Upper lobe of left lung (tissue), 4 donors: Measurements from ENCODE around the gene CDH20.

Experiments used
- CTCF ChIP-seq, 6 experiments: fragments of 450-650 bp in 4 of 6; fragments of 200-600 bp in 2 of 6; sonication (generic) in 2 of 6; IDR thresholded peaks; one replicate each; pipeline ENCODE4 v1.5.1; 2016 to 2019; ENCODE audit warnings: antibody characterized with exemption in 6 of 6
- POLR2A ChIP-seq, 4 donors: fragments of 450-650 bp; IDR thresholded peaks; one replicate each; pipeline ENCODE4 v1.5.1; 2016 to 2017; ENCODE audit warnings: antibody characterized with exemption in 4 of 4, mild to moderate bottlenecking in 2 of 4
- POLR2AphosphoS5 ChIP-seq, 2 donors: sonication (generic); formaldehyde crosslinking; IDR thresholded peaks; one replicate each; pipeline ENCODE4 v1.5.1; 2017; ENCODE audit warnings: antibody characterized with exemption in 2 of 2

GRCh38 chr18:61292280-61293035 lies 40.8 kb upstream of the CDH20 start:
- no peak for TF ChIP-seq CTCF (IDR thresholded peaks at IDR 0.05)
- no peak for TF ChIP-seq POLR2AphosphoS5 (IDR thresholded peaks at IDR 0.05)
- no peak for TF ChIP-seq POLR2A (IDR thresholded peaks at IDR 0.05)
